Parathyroid adenoma (tissue), 2 donors: Measurements from ENCODE around the gene NOB1.

Source experiments
- H2AFZ ChIP-seq: fragments of 300-600 bp; sonication (generic); one replicate; pipeline ENCODE4 v1.7.0; 2017; ENCODE audit warnings: antibody characterized with exemption, mild to moderate bottlenecking
- H3K27ac ChIP-seq: fragments of 300-600 bp; sonication (generic); one replicate; pipeline ENCODE4 v1.7.0; 2017
- H3K27me3 ChIP-seq: fragments of 300-600 bp; sonication (generic); one replicate; pipeline ENCODE4 v1.7.0; 2017; ENCODE audit warnings: low read length; ENCODE audit not compliant: control insufficient read depth, insufficient read depth
- H3K36me3 ChIP-seq: fragments of 300-600 bp; sonication (generic); one replicate; pipeline ENCODE4 v1.7.0; 2017; ENCODE audit warnings: low read length; ENCODE audit not compliant: control insufficient read depth, insufficient read depth
- H3K4me1 ChIP-seq: fragments of 300-600 bp; sonication (generic); one replicate; pipeline ENCODE4 v1.7.0; 2017; ENCODE audit warnings: control low read depth
- H3K4me2 ChIP-seq: fragments of 300-600 bp; sonication (generic); one replicate; pipeline ENCODE4 v1.7.0; 2017; ENCODE audit warnings: low read length
- H3K4me3 ChIP-seq: fragments of 300-600 bp; sonication (generic); one replicate; pipeline ENCODE4 v1.7.0; 2017; ENCODE audit warnings: low read depth, low read length
- H3K79me2 ChIP-seq: fragments of 300-600 bp; sonication (generic); one replicate; pipeline ENCODE4 v1.7.0; 2017; ENCODE audit warnings: control low read depth
- H3K9ac ChIP-seq: fragments of 300-600 bp; sonication (generic); one replicate; pipeline ENCODE4 v1.7.0; 2017; ENCODE audit warnings: mild to moderate bottlenecking
- H3K9me3 ChIP-seq: fragments of 300-600 bp; sonication (generic); one replicate; pipeline ENCODE4 v1.7.0; 2017; ENCODE audit warnings: low read length; ENCODE audit not compliant: control insufficient read depth
- TF ChIP-seq, protein P1 (sequence below): fragments of 300-600 bp; sonication (generic); IDR thresholded peaks from one replicate; pipeline ENCODE4 v1.7.0; 2017; ENCODE audit warnings: antibody characterized with exemption, mild to moderate bottlenecking
- donor health status: primary hyperparathyroidism.

NOB1 gene

DNA sequence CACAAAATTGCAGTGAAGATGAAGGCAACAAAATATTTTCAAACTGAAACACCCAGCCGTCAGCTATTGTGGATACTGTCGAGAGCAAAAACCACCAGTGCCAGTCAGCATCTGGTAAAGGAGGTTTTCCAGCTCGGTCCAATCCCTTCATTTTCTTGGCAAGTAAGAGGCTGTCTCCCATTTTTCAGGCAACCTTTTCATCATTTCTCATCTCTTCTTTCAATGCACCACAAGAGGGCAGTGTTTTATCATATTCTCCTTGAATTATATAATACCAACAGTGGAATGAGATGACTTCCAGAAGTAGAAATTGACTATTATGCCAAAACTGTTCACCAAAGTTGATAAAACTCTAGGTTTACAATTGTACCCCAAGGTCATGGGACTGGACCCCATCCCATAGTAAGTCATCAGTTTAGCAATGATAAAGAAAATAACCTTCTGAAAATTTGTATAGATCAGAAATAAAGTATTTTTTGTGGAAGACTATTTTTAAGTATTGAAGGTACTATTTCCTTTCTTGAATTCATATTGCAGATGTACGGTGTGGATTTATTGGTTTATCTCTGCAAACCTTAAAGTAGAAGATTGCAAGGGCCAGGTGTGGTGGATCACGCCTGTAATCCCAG is 45.2 kb downstream of the NOB1 start:
- Histone ChIP-seq H3K4me3 (no peak overlapping the region), H3K9me3 (no peaks in the 10 kb centered on the region), H3K9ac (no peak overlapping the region), H2AFZ (no peak overlapping the region), H3K27ac (no peak overlapping the region), H3K79me2 (no peaks in the 10 kb centered on the region), H3K36me3 (no peaks in the 10 kb centered on the region), H3K4me1 (peaks cover 17% of the 10 kb centered on the region), H3K4me2 (no peak overlapping the region), H3K27me3 (no peaks in the 10 kb centered on the region)
- TF ChIP-seq, protein P1, sequence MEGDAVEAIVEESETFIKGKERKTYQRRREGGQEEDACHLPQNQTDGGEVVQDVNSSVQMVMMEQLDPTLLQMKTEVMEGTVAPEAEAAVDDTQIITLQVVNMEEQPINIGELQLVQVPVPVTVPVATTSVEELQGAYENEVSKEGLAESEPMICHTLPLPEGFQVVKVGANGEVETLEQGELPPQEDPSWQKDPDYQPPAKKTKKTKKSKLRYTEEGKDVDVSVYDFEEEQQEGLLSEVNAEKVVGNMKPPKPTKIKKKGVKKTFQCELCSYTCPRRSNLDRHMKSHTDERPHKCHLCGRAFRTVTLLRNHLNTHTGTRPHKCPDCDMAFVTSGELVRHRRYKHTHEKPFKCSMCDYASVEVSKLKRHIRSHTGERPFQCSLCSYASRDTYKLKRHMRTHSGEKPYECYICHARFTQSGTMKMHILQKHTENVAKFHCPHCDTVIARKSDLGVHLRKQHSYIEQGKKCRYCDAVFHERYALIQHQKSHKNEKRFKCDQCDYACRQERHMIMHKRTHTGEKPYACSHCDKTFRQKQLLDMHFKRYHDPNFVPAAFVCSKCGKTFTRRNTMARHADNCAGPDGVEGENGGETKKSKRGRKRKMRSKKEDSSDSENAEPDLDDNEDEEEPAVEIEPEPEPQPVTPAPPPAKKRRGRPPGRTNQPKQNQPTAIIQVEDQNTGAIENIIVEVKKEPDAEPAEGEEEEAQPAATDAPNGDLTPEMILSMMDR: peak; percentile 75

DNA sequence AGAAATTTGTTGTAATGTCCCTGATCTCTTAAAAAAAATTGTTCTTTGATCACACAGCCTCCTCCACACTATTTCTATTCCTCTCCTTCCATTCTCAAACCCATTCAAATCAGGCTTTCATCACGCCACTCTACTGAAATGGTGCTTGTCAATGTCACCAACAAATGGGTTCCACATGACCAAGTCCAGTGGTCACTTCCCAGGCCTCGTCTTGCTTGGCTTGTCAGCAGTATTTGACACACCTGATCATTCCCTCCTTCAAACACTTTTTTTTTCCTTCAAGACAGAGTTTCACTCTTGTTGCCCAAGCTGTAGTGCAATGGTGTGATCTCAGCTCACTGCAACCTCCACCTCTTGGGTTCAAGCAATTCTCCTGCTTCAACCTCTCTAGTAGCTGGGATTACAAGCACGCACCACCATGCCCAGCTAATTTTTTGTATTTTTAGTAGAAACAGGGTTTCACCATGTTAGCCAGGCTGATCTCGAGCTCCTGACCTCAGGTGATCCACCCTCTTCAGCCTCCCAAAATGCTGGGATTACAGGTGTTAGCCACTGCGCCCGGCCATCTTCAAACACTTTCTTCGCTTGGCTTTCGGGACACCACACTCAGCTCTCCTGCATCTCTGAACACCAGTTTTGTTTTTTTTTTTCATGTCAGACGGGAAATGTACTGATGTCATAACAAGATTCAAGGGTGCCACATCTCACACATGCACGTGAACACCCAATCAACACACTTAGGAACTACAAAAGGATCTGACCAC is 46.6 kb downstream of the NOB1 start:
- H3K27ac ChIP-seq: no peak overlapping the region
- H3K27me3 ChIP-seq: no peaks in the 10 kb centered on the region
- no peaks in the 10 kb centered on the region for H3K9me3 ChIP-seq
- no peak overlapping the region for H3K9ac ChIP-seq
- no peaks in the 10 kb centered on the region for H3K36me3 ChIP-seq
- TF ChIP-seq, protein P1: no peak
- H2AFZ ChIP-seq: no peak overlapping the region
- H3K4me1 ChIP-seq: peaks cover 17% of the 10 kb centered on the region
- no peak overlapping the region for H3K4me3 ChIP-seq
- H3K79me2 ChIP-seq: no peaks in the 10 kb centered on the region
- no peak overlapping the region for H3K4me2 ChIP-seq

DNA sequence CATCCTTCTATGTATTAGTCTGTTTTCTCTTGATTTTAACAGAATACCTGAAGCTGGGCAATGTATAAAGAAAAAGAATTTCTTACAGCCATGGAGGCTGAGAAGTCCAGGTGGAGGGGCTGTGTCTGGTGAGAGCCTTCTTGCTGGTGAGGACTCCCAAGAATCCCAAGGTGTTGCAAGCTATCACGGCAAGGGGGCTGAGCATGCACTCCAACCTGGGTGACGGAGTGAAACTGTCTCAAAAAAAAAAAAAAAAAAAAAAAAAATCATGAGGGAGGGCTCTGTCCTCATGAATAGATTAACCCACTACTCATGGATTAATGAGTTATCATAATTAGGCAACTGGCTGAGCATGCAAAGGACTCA is 47.8 kb downstream of the NOB1 start:
- Histone ChIP-seq H3K79me2 (no peaks in the 10 kb centered on the region), H2AFZ (no peak overlapping the region), H3K9me3 (no peaks in the 10 kb centered on the region), H3K27me3 (no peaks in the 10 kb centered on the region), H3K9ac (no peak overlapping the region), H3K4me2 (no peak overlapping the region), H3K36me3 (no peaks in the 10 kb centered on the region), H3K4me3 (no peak overlapping the region), H3K27ac (peak overlapping the region; percentile 54), H3K4me1 (peaks cover 17% of the 10 kb centered on the region)
- TF ChIP-seq, protein P1: no peak

DNA sequence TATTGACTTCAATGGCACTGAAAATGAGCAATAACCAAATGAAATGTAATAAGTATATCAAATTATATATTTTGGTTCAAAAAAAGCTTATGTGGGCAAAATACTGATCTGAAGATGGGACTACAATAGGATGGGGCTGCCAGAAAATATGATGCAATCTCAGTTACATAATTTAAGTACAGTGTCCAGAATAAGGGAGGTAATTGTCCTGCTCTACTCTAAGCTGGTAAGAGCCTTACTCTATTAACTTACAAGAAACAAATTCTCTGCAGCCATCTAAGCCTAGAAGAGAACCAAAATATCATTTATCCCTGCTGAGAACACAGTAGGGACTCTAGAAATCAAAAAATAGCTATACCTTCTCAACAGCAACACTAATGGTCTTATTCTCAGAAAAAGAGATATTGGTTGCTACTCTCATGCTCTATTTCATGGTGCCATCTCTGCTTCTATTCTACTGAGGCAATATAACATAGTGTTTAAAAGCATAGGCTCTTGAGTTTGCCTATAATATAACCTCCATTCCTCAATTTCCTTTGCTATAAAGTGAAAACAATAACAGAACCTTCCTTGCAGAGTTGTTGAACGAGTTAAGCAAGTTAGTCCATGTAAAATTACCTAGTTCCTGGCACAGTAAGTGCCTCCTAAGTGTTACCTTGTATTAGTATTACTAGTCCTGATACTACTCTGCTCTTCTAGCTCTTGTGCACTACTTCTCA is 48.3 kb downstream of the NOB1 start:
- no peak overlapping the region for H3K4me3 ChIP-seq
- no peaks in the 10 kb centered on the region for H3K79me2 ChIP-seq
- H3K4me2 ChIP-seq: no peak overlapping the region
- TF ChIP-seq, protein P1: no peak
- H3K27me3 ChIP-seq: no peaks in the 10 kb centered on the region
- no peaks in the 10 kb centered on the region for H3K36me3 ChIP-seq
- no peak overlapping the region for H3K9ac ChIP-seq
- no peak overlapping the region for H2AFZ ChIP-seq
- H3K27ac ChIP-seq: peak overlapping the region; percentile 54
- peaks cover 17% of the 10 kb centered on the region for H3K4me1 ChIP-seq
- H3K9me3 ChIP-seq: no peaks in the 10 kb centered on the region
